Nephron progenitor cell (in vitro differentiated cells): ENCODE measurements around the gene MEIS1.

ENCODE experiments used
- DNase-seq: peaks from one replicate; pipeline ENCODE4 v3.0.0; 2021
- H3K27ac Mint-ChIP-seq: 2 replicates; pipeline ENCODE4 v1.8.0; 2021; ENCODE audit warnings: mild to moderate bottlenecking, moderate library complexity, mixed read lengths
- H3K27me3 Mint-ChIP-seq: 2 replicates; pipeline ENCODE4 v1.8.0; 2021; ENCODE audit warnings: mild to moderate bottlenecking, low read depth, mixed read lengths; ENCODE audit not compliant: poor library complexity
- H3K36me3 Mint-ChIP-seq: 2 replicates; pipeline ENCODE4 v1.8.0; 2021; ENCODE audit warnings: low read depth, mixed read lengths
- H3K4me1 Mint-ChIP-seq: 2 replicates; pipeline ENCODE4 v1.8.0; 2021; ENCODE audit warnings: mixed read lengths
- H3K4me3 Mint-ChIP-seq: 2 replicates; pipeline ENCODE4 v1.8.0; 2021; ENCODE audit warnings: mild to moderate bottlenecking, moderate library complexity, mixed read lengths
- H3K9me3 Mint-ChIP-seq: 2 replicates; pipeline ENCODE4 v1.8.0; 2021; ENCODE audit warnings: mild to moderate bottlenecking, moderate library complexity, mixed read lengths
- TF ChIP-seq, protein P1 (sequence below): fragments of 200-600 bp; sonication (generic); IDR thresholded peaks from 2 replicates; pipeline ENCODE4 v1.5.0; 2021; ENCODE audit warnings: antibody characterized with exemption

The MEIS1 gene

DNA sequence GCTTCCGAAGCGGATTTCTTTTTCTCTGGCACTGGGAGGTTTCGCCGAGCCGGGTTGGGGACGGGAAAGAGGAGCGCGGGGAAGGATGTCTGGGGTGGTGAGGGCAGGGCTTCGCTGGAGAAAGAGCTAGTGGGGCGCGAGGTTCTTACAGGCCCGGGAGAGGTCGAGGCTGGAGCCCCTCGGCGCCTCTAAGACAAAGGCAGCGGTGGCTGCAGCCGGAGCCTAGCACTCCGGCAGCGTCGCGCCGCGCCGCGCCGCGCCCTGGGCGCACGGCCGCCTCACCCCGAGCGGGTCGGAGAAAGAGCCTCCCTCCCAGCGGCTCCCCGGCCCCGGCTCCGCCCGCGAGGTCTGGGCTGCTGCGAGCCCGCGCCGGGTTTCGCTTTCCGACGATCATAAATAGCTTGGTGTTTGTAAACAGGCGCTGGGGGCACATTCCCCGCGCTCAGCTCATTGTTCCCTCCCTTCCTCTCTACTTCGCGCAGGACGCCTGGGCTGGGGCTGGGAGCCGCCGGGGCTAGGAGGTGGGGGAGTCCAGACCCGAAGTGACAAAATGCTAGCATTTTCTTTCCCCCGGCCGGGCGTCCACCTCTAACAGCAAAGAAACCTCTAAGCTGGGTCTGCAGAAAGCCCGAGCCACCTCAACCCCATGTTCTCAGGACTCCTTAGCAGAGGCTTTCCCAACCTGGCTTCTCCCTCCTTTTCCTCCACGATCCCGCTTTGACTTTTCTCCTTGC, 813 bp upstream of the MEIS1 start:
- TF ChIP-seq, protein P1, sequence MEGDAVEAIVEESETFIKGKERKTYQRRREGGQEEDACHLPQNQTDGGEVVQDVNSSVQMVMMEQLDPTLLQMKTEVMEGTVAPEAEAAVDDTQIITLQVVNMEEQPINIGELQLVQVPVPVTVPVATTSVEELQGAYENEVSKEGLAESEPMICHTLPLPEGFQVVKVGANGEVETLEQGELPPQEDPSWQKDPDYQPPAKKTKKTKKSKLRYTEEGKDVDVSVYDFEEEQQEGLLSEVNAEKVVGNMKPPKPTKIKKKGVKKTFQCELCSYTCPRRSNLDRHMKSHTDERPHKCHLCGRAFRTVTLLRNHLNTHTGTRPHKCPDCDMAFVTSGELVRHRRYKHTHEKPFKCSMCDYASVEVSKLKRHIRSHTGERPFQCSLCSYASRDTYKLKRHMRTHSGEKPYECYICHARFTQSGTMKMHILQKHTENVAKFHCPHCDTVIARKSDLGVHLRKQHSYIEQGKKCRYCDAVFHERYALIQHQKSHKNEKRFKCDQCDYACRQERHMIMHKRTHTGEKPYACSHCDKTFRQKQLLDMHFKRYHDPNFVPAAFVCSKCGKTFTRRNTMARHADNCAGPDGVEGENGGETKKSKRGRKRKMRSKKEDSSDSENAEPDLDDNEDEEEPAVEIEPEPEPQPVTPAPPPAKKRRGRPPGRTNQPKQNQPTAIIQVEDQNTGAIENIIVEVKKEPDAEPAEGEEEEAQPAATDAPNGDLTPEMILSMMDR, result no peak
- peak overlapping the region; percentile 93 for H3K4me3 Mint-ChIP-seq
- DNase-seq, result peak; percentile 74
- H3K36me3 Mint-ChIP-seq, result peaks cover 12% of the 10 kb centered on the region
- no peaks in the 10 kb centered on the region for H3K27me3 Mint-ChIP-seq
- peak overlapping the region; percentile 99 for H3K27ac Mint-ChIP-seq
- H3K4me1 Mint-ChIP-seq, result peaks cover 36% of the 10 kb centered on the region
- no peaks in the 10 kb centered on the region for H3K9me3 Mint-ChIP-seq

DNA sequence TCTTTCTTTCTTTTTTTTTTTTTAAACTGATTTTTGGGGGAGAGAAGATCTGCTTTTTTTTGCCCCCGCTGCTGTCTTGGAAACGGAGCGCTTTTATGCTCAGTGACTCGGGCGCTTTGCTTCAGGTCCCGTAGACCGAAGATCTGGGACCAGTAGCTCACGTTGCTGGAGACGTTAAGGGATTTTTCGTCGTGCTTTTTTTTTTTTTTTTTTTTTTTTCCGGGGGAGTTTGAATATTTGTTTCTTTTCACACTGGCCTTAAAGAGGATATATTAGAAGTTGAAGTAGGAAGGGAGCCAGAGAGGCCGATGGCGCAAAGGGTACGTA, 587 bp downstream of the MEIS1 start:
- TF ChIP-seq, protein P1, result no peak
- DNase-seq, result peak; percentile 26
- Mint-ChIP-seq H3K27me3 (no peaks in the 10 kb centered on the region), H3K9me3 (no peaks in the 10 kb centered on the region), H3K4me1 (peaks cover 33% of the 10 kb centered on the region), H3K4me3 (peak overlapping the region; percentile 93), H3K27ac (peak overlapping the region; percentile 98), H3K36me3 (peaks cover 24% of the 10 kb centered on the region)

DNA sequence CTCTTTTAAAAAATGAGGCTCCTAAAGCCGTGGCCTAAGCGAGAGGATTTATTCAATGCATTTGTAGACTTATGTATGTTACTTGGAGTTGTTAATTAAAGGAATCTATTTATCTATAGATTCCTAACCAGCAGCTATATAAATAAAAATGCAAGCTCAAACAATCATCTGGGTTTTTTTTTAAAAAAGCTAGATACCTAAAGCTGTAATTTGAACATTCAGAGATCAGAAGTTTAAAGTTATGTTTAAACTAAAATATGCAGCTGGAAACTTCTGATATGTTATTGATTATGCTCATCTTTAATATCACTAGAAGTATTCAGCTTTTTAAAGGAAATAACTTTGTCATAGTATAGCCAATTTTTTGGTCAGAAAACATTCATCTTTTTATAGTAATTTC, 1.0 kb downstream of the MEIS1 start:
- H3K4me3 Mint-ChIP-seq, result peak overlapping the region; percentile 93
- H3K9me3 Mint-ChIP-seq, result no peaks in the 10 kb centered on the region
- TF ChIP-seq, protein P1, result no peak
- no peak for DNase-seq
- no peaks in the 10 kb centered on the region for H3K27me3 Mint-ChIP-seq
- peaks cover 33% of the 10 kb centered on the region for H3K4me1 Mint-ChIP-seq
- peaks cover 28% of the 10 kb centered on the region for H3K36me3 Mint-ChIP-seq
- H3K27ac Mint-ChIP-seq, result peak overlapping the region; percentile 98

DNA sequence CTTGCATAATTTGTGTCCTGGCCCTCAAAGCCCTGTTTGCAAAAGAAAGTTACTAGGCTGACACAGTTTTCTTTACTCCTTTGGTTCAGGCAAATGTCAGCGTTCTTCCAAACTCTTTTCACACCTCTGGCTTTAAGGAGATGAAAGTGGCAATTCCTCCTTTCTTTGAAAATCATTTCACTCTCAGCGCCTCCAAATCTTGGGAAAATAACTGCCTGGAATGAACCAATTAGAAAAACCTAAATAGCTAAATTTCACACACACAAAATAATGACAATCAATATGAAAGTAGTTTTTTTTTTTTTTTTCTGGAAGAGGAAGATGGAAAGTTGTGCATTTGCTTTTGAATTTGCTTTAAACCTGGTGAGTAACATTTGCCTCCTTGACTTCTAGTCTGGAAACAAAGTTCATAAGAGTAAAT, 1.7 kb downstream of the MEIS1 start:
- Mint-ChIP-seq H3K36me3 (peaks cover 35% of the 10 kb centered on the region), H3K9me3 (no peaks in the 10 kb centered on the region), H3K4me3 (peak overlapping the region; percentile 93), H3K27me3 (no peaks in the 10 kb centered on the region), H3K27ac (peak overlapping the region; percentile 60), H3K4me1 (peaks cover 34% of the 10 kb centered on the region)
- DNase-seq, result no peak
- TF ChIP-seq, protein P1, result no peak

DNA sequence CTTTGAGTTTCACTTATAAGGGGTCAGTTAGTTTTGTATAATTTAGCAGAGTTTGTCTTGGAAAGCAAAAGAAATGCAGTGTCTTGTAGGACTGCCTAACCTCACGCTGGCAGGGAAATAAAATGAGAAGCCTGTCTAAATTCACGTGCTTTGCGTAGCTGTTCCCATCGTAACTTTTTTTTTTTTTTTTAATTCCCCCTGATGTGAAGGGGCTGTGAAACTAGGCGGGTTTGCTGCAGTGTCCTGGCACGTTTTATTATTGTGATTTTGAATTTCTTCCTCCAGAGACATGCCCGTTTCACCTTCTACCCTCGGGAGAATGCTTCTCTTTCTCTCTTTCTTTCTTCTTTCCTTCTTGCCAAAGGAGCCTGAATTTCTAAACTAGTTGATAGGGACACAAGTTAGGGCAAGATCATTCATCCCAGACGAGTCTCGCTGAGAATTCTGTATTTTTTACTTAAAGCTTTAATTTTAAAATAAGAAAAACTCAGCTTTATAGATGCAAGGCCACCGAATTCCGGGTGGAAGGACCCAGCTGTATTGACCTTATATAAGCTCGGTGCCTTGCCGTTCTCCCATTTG, 2.3 kb downstream of the MEIS1 start:
- peak overlapping the region; percentile 93 for H3K4me3 Mint-ChIP-seq
- peak overlapping the region; percentile 97 for H3K27ac Mint-ChIP-seq
- H3K36me3 Mint-ChIP-seq, result peaks cover 38% of the 10 kb centered on the region
- H3K27me3 Mint-ChIP-seq, result no peaks in the 10 kb centered on the region
- H3K4me1 Mint-ChIP-seq, result peaks cover 36% of the 10 kb centered on the region
- no peak for DNase-seq
- H3K9me3 Mint-ChIP-seq, result no peaks in the 10 kb centered on the region
- TF ChIP-seq, protein P1, result no peak
